Measurements from ENCODE around the gene CDKN2AIPNL. TPM values are rescaled to one million over a fixed set of nuclear protein-coding genes. Genes with fewer than 3 reads are reported as not detected.
"Not testable (repeated sequence)": the region's sequence is repeated elsewhere in the genome, so short reads cannot be mapped to it uniquely, and the experiment has no call there.

CDKN2AIPNL gene
- total RNA-seq, 2 donors from 2014 or later, result 24.6 to 25.8 TPM

- H3K4me3 Mint-ChIP-seq, result peak overlapping the region in 1 of 2 donors; percentile 43
- peaks cover 7 to 17% of the 10 kb centered on the region in 2 donors for H3K36me3 Mint-ChIP-seq (ENCODE audit: insufficient read depth in 2 of 2)
- DNase-seq (no peak), ATAC-seq (replicated peaks in 1 of 2) (no peak)
- peaks cover 69% of the 10 kb centered on the region for H3K4me1 Mint-ChIP-seq (ENCODE audit: low read depth)
- no peak overlapping the region for H3K27ac Mint-ChIP-seq
- no peaks in the 10 kb centered on the region for H3K27me3 Mint-ChIP-seq (ENCODE audit: low read depth)
- no peaks in the 10 kb centered on the region for H3K9me3 Mint-ChIP-seq
Measured at GRCh38 chr5:134374232-134374631, 37.4 kb downstream of the CDKN2AIPNL start.

DNA sequence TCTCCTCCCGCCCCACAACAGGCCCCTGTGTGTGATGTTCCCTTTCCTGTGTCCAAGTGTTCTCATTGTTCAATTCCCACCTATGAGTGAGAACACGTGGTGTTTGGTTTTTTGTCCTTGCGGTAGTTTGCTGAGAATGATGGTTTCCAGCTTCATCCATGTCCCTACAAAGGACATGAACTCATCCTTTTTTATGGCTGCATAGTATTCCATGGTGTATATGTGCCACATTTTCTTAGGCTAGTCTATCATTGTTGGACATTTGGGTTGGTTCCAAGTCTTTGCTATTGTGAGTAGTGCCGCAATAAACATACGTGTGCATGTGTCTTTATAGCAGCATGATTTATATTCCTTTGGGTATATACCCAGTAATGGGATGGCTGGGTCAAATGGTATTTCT lies 38.0 kb downstream of the CDKN2AIPNL start:
- not testable (repeated sequence) for H3K9me3 Mint-ChIP-seq; H3K27me3 Mint-ChIP-seq (ENCODE audit: low read depth); H3K27ac Mint-ChIP-seq; DNase-seq; ATAC-seq (replicated peaks in 1 of 2)
- Mint-ChIP-seq H3K4me1 (ENCODE audit: low read depth) (peaks cover 63% of the 10 kb centered on the region), H3K36me3 (ENCODE audit: insufficient read depth in 2 of 2) (peaks cover 7 to 16% of the 10 kb centered on the region in 2 donors), H3K4me3 (peak overlapping the region; percentile 70 to 97)

DNA sequence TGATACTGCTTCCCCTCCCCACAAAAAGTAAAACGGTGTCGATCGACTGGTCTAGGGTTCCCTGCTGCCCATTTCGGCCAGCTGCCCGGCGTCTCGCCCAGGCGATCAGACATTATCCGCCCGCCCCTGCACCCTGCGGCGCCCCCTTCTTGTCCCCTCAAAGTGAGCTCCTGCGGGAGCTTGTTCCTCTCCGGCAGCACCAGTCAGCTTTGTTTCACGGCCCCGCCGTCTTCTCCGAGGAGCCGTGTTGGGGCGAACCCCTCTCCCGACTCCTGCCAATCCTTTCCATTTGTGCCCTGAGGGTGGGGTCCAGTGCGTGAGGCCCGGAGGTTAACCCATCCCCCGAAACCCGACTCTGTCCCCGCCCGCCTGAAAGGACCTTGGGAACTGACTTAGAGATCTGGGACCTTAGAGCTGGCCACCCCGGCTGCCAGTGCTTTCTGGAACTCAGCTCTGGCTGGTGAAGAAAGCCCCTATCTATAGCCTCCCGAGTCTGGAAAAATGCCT lies 39.8 kb downstream of the CDKN2AIPNL start:
- peak overlapping the region; percentile 97 for H3K4me3 Mint-ChIP-seq
- ATAC-seq (replicated peaks in 1 of 2), result no peak
- H3K4me1 Mint-ChIP-seq (ENCODE audit: low read depth), result peaks cover 60% of the 10 kb centered on the region
- H3K36me3 Mint-ChIP-seq (ENCODE audit: insufficient read depth in 2 of 2), result peaks cover 7 to 15% of the 10 kb centered on the region in 2 donors
- no peaks in the 10 kb centered on the region for H3K27me3 Mint-ChIP-seq (ENCODE audit: low read depth)
- H3K27ac Mint-ChIP-seq, result peak overlapping the region; percentile 91
- H3K9me3 Mint-ChIP-seq, result peaks cover 0 to 2% of the 10 kb centered on the region in 2 donors
- peak; percentile 43 to 45 for DNase-seq

DNA sequence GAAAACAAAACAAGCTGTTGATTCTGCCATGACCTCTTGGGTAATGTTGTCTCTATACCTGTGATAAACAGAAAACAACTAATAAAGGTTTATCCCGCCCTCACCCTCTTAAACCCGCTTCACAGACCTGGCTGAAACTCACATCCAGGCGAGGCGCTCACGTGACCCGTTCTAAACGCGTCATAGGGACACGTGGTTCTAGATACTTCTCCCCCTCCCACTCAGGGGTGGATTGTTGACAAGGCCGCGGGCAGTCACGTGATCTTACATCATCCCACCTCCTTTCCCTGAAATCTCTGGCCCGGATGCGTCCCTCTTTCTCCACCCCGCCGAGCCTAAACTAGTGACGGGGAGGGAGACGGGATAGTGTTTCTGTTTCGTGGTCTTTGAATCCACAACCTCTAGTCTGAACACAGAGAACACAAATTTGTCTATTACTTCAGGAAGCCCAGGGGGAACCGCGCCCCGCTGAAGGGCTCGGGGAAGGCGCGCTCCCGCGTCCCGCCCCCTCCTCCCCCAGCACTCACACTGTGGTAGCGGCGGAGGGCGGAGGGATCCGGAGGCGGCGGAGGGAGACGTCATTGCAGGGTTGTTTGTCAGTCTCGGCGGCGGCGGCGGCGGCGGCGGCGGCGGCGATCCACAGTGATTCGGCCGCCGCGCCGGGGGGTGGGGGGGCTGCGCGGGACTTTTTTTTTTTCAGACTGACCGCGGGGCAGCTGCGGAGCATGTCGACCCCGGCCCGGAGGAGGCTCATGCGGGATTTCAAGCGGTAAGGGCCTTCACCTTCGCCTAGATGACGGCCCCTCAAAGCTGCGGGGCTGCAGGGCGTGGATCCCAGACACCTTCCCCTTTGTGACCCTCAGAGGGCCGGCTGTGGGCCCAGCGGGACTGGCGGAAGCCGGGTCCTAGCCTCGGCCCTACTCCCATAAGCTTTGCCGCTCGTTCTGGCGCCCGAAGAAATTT lies 40.5 kb downstream of the CDKN2AIPNL start, which contains the start of gene UBE2B:
Gene UBE2B (plus strand): TSS at position 699 of the 963 bp plus-strand sequence. CDS start 27 bp downstream, at position 726.
- Mint-ChIP-seq H3K36me3 (ENCODE audit: insufficient read depth in 2 of 2) (peaks cover 8 to 17% of the 10 kb centered on the region in 2 donors), H3K4me1 (ENCODE audit: low read depth) (peaks cover 62% of the 10 kb centered on the region), H3K4me3 (peak within 1 kb of the TSS; percentile 97), H3K27ac (peak within 1 kb of the TSS; percentile 91), H3K9me3 (peaks cover 0 to 2% of the 10 kb centered on the region in 2 donors), H3K27me3 (ENCODE audit: low read depth) (no peaks in the 10 kb centered on the region)
- peak; percentile 95 to 98 for DNase-seq
- ATAC-seq (replicated peaks in 1 of 2), result peak; percentile 77 to 80

GRCh38 chr5:134370311-134370870 lies 41.3 kb downstream of the CDKN2AIPNL start:
- Mint-ChIP-seq H3K27ac (peak overlapping the region; percentile 91), H3K4me3 (peak overlapping the region; percentile 97), H3K27me3 (ENCODE audit: low read depth) (no peaks in the 10 kb centered on the region), H3K4me1 (ENCODE audit: low read depth) (peaks cover 61% of the 10 kb centered on the region), H3K9me3 (peaks cover 0 to 2% of the 10 kb centered on the region in 2 donors), H3K36me3 (ENCODE audit: insufficient read depth in 2 of 2) (peaks cover 6 to 13% of the 10 kb centered on the region in 2 donors)
- DNase-seq (peak in 1 of 2 donors; percentile 8), ATAC-seq (replicated peaks in 1 of 2) (peak; percentile 9 to 13)

GRCh38 chr5:134365604-134366003 lies 46.1 kb downstream of the CDKN2AIPNL start:
- Mint-ChIP-seq H3K4me3 (no peak overlapping the region), H3K27ac (no peak overlapping the region)

DNA sequence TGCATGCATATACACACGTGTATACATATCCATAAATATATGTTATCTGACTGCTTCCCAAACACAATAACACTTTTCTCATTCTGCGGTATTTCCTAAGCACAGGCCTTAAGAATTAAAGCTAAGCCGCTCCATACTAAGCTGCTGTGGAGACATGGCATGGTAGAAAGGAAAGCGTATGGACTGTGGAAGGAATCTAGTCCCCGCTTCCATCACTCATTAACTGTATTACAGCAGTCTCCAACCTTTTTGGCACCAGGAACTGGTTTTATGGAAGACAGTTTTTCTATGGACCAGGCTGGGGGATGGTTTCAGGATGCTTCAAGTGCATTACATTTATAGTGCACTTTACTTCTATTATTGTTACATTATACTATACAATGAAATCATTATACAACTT lies 56.0 kb downstream of the CDKN2AIPNL start:
- no peak for ATAC-seq (replicated peaks in 1 of 2)
- Mint-ChIP-seq H3K4me3 (no peak overlapping the region), H3K27me3 (ENCODE audit: low read depth) (no peaks in the 10 kb centered on the region), H3K36me3 (ENCODE audit: insufficient read depth in 2 of 2) (no peaks in the 10 kb centered on the region), H3K27ac (no peak overlapping the region), H3K4me1 (ENCODE audit: low read depth) (no peaks in the 10 kb centered on the region), H3K9me3 (no peaks in the 10 kb centered on the region)
- no peak for DNase-seq

More at GRCh38 chr5:134365604-134366003, 46.1 kb downstream of the CDKN2AIPNL start:
- Mint-ChIP-seq H3K27me3 (ENCODE audit: low read depth) (no peaks in the 10 kb centered on the region), H3K36me3 (ENCODE audit: insufficient read depth in 2 of 2) (peaks cover 4 to 5% of the 10 kb centered on the region in 2 donors), H3K4me1 (ENCODE audit: low read depth) (peaks cover 36% of the 10 kb centered on the region), H3K9me3 (peaks cover 0 to 2% of the 10 kb centered on the region in 2 donors)
- ATAC-seq (replicated peaks in 1 of 2) (no peak), DNase-seq (no peak)

Other genes starting within 250 kb of the CDKN2AIPNL start
- gene SKP1, start 234.9 kb downstream of the CDKN2AIPNL start, total RNA-seq, result 100 to 1,000 TPM; 201 to 238 TPM
- 100 to 1,000 TPM; 158 to 176 TPM for gene PPP2CA, start 185.8 kb downstream of the CDKN2AIPNL start, total RNA-seq
- gene CDKL3, start 44.7 kb downstream of the CDKN2AIPNL start, total RNA-seq, result 1 to 10 TPM; 3.9 to 5.8 TPM
- gene UBE2B, start 40.3 kb downstream of the CDKN2AIPNL start, total RNA-seq, result 100 to 1,000 TPM; 129 to 162 TPM
- 10 to 100 TPM; 87.0 to 88.8 TPM for gene JADE2, start 113.8 kb upstream of the CDKN2AIPNL start, total RNA-seq
- gene SAR1B, start 220.9 kb upstream of the CDKN2AIPNL start, total RNA-seq, result 10 to 100 TPM; 68.7 to 85.0 TPM
- gene SEC24A, start 236.9 kb upstream of the CDKN2AIPNL start, total RNA-seq, result 10 to 100 TPM; 32.0 to 49.5 TPM